ENCODE data around the gene TPD52L2.
"Not testable (repeated sequence)": the region's sequence is repeated elsewhere in the genome, so short reads cannot be mapped to it uniquely, and the experiment has no call there.

TPD52L2 gene

DNA sequence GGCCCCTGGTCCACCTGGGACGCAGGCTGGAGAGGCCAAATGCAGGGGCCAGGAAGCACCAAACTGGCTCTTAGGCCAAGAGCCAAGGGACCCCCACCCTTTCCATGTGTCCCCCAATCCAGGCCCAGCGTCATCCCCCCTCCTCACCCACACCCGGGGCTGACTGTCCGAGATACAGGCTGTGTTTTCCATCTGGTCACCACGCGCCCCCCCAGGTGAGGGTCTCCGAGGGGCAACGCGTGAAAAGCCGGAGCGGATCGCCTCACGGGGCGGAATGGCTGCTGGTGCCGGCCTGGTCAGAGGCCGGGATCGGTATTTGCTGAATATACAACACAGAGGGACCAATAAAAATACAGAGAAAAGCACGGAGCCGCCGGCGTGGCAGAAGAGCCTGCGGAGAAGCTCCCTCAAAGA is 9.0 kb upstream of the TPD52L2 start:
- TF ChIP-seq POLR2A (IDR thresholded peaks at IDR 0.05; ENCODE audit: low read length) (no peak), GATA1 (IDR thresholded peaks at IDR 0.05; ENCODE audit: low read depth, low read length) (no peak)
- DNase-seq: no peak

GRCh38 chr20:63857764-63858392 is 7.2 kb upstream of the TPD52L2 start:
- TF ChIP-seq GATA1 (IDR thresholded peaks at IDR 0.05; ENCODE audit: low read depth, low read length) (no peak), POLR2A (IDR thresholded peaks at IDR 0.05; ENCODE audit: low read length) (no peak)
- DNase-seq: no peak

DNA sequence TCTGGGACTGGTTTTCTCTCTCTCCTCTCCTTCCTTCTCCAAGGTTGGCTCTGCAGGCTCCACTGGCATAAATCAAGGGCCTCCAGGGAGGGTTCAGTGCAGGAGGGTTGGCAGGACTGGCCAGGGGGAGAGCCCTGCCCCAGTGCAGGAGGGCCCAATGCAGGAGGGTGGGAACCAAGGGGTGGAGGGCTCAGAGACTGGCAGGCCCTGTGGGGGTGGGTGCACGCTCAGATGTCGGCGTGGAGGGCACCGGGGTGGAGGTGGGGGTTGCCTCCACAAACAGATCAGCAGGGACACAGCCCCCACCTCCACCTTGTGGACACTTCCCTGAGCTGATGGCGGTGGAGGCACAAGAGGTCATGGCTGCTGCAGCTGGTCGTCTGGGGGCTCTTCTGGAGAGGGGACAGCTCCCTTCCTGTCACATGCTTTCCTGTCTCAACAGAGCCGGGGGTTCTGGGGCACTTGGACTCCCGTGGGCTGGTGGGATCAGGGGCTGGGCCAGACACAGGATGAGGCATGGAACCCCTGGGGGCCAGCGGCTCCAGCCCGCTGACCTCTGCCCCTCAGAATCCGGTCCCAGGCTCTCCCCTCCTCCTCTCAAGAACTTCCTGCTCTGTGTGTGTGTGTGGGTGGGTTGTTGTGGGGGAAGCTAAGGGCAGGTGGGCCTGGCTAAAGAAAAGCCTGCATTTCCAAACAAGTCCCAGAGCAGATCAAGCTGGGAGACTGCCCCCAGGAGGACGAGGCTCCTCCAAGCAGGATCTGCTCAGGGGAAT is 6.5 kb upstream of the TPD52L2 start:
- DNase-seq: no peak
- TF ChIP-seq POLR2A (IDR thresholded peaks at IDR 0.05; ENCODE audit: low read length) (no peak), GATA1 (IDR thresholded peaks at IDR 0.05; ENCODE audit: low read depth, low read length) (no peak)

DNA sequence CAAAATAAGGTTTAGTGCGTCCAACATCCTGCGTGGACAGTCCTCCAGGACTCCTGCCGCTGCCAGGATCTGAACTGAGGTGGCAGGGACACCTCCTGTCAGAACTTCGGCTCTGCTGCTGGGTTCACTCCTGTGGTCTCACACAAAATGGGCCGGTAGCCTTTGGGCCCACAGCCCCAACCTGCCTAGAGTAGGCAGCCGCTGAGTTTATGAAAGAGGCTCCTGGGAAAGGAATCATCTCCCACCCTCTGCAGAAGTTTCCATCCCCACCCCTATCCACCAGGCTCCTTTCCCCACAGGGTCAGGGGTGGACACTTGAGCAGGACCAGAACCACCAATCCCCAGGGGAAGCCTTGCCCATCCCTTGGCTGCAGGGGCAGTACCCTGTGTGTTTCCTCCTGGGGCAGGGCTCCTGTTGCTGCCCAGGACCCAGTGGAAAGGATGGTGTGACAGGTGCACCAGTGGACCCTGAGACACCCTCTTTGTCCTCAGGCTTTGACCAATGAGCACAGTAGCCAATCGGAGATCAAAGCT is 5.8 kb upstream of the TPD52L2 start:
- no peak for TF ChIP-seq GATA1 (IDR thresholded peaks at IDR 0.05; ENCODE audit: low read depth, low read length)
- no peak for TF ChIP-seq POLR2A (IDR thresholded peaks at IDR 0.05; ENCODE audit: low read length)
- DNase-seq: no peak

DNA sequence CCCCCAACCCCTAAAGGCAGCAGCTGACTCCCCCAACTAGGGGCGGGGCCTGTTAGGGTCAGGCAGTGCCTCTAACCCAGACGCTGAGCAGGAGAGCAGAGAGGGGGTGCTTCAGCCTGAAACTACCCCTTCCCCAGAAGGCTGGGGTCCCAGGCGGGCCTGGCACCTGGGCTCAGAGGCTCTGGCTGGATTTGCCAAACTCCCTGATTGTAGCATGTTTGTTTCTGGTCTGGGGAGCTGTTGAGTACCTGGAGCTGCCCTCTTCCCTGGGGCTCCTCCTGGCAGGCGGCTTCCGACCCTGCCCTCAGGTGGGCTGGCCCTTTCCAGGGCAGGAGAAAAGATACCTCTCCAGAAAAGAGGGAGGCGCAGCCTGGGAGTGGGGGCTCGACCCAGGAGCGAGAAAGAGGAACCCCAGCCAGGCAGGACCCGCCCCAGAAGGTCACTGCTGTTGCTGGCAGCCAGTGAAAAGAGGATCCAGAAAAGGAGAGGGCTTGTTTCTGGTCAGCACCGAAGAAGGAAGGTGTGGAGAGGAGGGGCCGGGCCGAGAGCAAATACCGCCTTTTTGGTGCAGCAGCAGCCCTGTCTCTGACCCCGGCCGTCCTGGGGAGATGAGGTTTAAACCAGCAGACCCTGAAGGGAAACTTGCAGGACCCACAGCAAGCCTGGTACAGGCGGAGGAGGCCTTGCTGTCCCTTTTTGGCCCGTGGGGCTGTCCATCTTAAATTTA is 4.6 kb upstream of the TPD52L2 start:
- no peak for DNase-seq
- TF ChIP-seq POLR2A (IDR thresholded peaks at IDR 0.05; ENCODE audit: low read length) (no peak), GATA1 (IDR thresholded peaks at IDR 0.05; ENCODE audit: low read depth, low read length) (no peak)

GRCh38 chr20:63861365-63861934 is 3.6 kb upstream of the TPD52L2 start, which contains the start of gene ABHD16B:
ABHD16B (plus strand) TSS chr20:63861498; CDS start chr20:63861541, 43 bp downstream.
- TF ChIP-seq GATA1 (IDR thresholded peaks at IDR 0.05; ENCODE audit: low read depth, low read length): no peak
- TF ChIP-seq POLR2A (IDR thresholded peaks at IDR 0.05; ENCODE audit: low read length): no peak

GRCh38 chr20:63861981-63862901 is 2.8 kb upstream of the TPD52L2 start:
- no peak for DNase-seq
- TF ChIP-seq POLR2A (IDR thresholded peaks at IDR 0.05; ENCODE audit: low read length): no peak
- TF ChIP-seq GATA1 (IDR thresholded peaks at IDR 0.05; ENCODE audit: low read depth, low read length): no peak

More at GRCh38 chr20:63861365-63861934, 3.6 kb upstream of the TPD52L2 start, which contains the start of gene ABHD16B:
- DNase-seq: no peak

DNA sequence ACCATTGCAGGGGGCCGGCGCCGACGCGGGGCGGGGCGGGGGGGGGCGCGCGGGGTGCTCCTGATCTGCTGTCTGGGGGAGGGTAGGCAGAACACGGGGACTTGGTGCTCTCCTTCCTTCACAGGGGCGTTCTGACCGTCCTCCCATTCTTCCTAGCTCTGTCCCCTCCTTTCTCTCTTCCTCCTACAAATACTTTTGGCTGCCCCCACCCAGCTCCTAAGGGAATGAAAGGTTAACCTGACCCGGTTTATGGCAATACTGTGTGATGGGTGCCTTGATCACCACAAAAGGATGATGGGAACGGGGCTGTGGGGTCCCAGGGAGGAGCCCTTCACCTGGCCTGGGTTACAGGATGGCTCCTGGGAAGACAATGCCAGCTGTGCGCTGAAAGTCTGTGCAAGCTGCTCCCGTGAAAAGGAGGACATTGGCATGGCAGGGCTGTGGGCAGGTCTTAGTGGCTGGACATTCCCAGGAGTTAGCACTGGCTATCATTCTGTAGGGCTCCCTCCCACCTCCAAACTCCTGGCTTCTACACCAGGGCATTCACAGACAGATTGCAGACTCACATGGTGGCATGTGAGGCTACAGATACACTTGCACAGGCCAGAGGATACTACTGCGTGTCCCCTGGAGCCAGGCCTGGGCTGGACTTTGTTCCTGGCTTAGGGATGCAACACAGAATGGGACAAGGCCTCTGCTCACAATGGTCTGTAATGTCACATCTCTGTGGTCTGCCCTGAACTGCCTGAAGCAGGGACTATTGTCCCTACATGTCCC is 1.9 kb upstream of the TPD52L2 start:
- DNase-seq: no peak
- TF ChIP-seq GATA1 (IDR thresholded peaks at IDR 0.05; ENCODE audit: low read depth, low read length): no peak
- TF ChIP-seq POLR2A (IDR thresholded peaks at IDR 0.05; ENCODE audit: low read length): no peak

DNA sequence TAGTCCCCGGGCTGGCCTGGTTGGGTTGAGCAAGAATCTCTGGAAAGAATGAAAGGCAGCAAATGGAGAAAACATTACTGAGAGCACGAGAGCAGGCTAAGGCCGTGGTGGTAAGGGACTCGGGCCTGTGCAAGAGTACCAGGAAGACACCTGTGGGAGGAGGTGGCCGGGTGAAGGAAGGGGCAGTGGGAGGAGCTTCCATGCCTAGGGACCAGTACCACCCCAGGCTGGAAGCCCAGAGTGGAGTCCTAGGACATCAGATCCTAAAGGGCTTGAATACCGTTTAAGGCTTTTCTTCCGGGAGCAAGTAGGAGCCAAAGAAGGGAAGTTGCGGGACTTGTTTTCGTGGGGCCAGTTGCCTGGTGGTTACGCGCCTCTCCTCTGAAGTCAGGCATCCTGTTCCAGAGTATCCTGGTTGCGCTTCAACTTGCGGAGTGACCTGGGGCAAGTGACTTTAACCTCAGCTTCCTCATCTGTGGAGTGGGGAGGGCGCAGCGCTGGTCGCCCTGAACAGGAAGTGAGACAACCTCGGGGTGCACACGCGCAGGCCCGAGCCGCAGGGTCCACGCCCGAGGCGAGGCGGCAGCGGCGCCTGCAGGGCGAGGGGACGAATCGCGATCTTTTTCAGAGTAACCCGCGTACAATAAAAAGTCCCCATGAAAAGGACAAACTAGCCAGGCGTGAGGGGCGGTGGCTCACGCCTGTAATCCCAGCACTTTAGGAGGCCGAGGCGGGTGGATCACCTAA is 1.1 kb upstream of the TPD52L2 start:
- TF ChIP-seq GATA1 (IDR thresholded peaks at IDR 0.05; ENCODE audit: low read depth, low read length): no peak
- TF ChIP-seq POLR2A (IDR thresholded peaks at IDR 0.05; ENCODE audit: low read length): no peak
- peak; percentile 87 for DNase-seq

DNA sequence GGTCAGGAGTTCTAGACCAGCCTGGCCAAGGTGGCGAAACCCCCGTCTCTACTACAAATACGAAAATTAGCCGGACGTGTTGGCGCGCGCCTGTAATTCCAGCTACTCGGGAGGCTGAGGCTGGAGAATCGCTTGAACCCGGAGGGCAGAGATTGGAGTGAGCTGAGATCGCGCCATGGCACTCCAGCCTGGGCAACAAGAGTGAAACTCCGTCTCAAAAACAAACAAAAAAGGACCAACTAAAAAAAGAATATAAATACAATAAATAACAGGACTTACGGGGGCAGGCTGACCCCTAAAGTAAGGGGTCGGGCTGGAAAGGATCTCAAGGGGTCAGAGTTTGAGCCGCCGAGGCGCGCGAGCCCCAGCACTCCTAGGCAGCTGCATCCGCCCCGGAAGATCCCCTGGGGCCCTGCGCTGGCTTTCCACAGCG is 509 bp upstream of the TPD52L2 start:
- DNase-seq: no peak
- TF ChIP-seq GATA1 (IDR thresholded peaks at IDR 0.05; ENCODE audit: low read depth, low read length) (no peak), POLR2A (IDR thresholded peaks at IDR 0.05; ENCODE audit: low read length) (no peak)

GRCh38 chr20:63867042-63867441 is 2.0 kb downstream of the TPD52L2 start:
- DNase-seq: not testable (repeated sequence)

Measured in erythroblast (primary cell).